Pons (tissue), 1 donor: ENCODE measurements around the gene HLA-F.

Source experiments
- DNase-seq: peaks from one replicate; pipeline ENCODE4 v3.0.0-alpha.2; 2016; ENCODE audit warnings: low spot score

The HLA-F gene

DNA sequence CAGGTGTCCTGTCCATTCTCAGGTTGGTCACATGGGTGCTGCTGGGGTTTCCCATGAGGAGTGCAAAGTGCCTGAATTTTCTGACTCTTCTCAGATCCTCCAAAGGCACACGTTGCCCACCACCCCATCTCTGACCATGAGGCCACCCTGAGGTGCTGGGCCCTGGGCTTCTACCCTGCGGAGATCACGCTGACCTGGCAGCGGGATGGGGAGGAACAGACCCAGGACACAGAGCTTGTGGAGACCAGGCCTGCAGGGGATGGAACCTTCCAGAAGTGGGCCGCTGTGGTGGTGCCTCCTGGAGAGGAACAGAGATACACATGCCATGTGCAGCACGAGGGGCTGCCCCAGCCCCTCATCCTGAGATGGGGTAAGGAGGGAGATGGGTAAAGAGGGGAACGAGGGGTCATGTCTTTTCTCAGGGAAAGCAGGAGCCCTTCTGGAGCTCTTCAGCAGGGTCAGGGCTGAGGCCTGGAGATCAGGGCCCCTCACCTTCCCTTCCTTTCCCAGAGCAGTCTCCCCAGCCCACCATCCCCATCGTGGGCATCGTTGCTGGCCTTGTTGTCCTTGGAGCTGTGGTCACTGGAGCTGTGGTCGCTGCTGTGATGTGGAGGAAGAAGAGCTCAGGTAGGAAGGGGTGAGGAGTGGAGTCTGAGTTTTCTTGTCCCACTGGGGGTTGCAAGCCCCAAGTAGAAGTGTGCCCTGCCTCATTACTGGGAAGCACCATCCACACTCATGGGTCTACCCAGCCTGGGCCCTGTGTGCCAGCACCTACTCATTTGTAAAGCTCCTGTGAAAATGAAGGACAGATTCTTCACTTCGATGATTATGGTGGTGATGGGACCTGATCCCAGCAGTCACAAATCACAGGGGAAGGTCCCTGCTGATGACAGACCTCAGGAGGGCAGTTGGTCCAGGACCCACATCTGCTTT is 2.0 kb downstream of the HLA-F start:
- DNase-seq: no peak

DNA sequence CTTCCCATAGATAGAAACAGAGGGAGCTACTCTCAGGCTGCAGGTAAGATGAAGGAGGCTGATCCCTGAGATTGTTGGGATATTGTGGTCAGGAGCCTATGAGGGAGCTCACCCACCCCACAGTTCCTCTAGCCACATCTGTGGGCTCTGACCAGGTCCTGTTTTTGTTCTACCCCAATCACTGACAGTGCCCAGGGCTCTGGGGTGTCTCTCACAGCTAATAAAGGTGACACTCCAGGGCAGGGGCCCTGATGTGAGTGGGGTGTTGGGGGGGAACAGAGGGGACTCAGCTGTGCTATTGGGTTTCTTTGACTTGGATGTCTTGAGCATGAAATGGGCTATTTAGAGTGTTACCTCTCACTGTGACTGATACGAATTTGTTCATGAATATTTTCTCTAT is 2.8 kb downstream of the HLA-F start:
- no peak for DNase-seq

DNA sequence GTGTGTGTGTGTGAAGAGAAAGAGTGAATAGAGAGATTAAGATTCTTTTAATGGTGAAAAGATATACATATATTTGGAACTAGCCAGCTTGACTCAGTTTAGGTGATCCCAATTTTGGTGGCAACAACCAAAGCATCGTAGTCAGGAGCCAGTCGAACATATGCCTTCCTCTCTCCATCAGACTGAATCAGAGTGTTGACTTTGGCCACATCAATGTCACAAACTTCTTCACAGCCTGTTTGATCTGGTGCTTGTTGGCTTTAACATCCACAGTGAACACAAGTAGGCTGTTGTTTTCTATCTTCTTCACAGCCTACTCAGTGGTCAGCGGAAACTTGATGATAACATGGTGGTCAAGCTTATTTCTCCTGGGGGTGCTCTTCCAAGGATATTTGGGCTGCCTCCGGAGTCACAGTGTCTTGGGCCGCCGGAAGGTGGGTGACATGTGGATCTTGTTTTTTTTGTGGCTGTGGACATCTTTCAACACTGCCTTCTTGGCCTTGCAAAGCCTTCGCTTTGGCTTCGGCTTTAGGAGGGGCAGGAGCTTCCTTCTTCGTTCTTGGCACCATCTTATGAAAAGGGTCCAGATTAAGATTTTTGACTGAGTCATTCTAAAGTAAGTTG is 3.4 kb downstream of the HLA-F start:
- DNase-seq: no peak

DNA sequence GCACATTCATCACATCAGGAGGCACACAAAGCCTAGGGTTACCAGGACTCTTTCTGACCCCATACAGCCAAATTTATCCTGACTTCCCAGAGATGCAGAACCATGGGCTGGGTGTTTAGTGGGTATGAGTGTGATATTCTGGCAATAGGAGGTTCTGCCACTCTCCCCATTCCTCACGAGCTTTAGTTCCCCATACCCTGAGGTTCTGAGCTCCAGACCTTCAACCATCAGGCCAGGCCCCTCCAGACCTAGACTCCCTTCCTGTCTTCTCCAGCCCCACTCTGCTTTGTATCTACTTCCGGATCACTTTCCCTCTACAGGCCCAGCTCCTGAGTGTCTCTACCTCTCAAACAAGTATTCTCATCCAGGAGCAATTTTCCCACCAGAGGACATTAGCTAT is 4.4 kb downstream of the HLA-F start:
- DNase-seq: no peak

DNA sequence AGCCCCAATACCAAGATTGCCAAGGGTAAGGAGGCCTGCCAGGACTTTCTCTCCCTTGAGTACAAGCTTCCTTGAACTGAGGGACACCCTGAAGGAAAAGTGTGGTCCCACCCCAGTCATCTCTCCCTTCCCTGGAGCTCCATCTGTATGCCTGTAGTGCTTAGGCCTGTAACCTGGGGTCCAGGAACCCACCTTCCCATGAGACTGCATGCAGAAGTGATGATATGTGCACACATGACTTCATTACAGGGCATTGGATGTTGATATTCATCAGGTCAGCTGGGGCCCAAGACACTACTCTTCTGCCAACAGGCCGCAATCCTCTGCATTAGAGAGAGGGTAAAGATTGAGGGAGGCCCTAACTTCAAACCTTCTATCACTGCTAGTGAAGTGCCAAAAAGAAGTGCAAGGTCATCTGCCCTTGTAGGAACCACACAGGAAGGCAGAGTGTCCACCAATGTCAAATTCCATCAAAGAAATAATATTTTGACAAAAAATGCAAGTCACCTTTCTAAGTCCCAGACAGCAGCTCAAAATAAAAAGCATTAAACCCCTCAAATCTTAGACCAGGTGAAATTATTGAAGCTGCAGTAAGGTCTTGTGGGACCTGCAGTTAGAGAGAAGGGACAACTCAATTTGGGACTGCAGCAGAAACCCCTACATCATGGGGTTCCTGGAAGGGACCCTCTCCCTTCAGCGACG is 5.1 kb downstream of the HLA-F start:
- no peak for DNase-seq

DNA sequence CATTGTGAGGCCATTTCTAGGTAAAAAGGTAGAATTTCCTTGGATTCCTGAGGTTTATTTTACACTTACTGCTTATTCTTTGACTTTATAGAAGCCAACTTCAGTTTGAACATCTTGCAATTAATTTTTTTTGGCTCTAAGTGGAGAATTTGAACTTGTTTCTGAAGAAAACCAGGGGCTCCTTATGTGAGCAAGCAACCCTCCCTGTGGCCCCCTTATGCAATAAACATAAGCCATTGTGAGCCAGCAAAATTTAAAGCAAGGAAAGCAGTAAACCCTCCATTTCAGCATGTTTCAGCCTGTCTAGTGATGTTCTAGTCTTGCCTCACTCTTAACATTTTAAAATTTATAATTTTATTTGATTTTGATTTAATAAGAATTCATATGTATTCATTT is 5.6 kb downstream of the HLA-F start:
- no peak for DNase-seq

DNA sequence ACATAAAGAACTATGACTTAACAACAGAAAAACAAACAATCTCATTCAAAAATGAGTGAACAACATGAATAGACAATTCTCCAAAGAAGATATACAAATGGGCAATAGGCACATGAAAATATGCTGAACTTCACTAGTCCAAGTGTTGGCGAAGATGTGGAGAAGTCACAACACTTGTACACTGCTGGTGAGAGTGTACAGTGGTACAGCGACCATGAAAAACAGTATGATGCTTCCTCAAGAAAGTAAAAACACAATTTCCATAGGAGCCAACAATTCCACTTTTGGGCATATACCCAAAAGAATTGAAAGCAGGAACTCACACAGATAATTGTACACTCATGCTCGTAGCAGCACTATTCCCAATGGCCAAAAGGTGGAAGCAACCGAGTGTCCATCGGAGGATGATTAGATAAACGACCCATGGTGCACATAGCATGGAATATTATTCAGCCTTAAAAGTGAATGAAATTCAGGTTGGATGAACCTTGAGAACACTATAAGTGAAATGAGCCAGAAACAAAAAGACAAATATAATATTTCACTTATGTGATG is 6.6 kb downstream of the HLA-F start:
- DNase-seq: no peak

DNA sequence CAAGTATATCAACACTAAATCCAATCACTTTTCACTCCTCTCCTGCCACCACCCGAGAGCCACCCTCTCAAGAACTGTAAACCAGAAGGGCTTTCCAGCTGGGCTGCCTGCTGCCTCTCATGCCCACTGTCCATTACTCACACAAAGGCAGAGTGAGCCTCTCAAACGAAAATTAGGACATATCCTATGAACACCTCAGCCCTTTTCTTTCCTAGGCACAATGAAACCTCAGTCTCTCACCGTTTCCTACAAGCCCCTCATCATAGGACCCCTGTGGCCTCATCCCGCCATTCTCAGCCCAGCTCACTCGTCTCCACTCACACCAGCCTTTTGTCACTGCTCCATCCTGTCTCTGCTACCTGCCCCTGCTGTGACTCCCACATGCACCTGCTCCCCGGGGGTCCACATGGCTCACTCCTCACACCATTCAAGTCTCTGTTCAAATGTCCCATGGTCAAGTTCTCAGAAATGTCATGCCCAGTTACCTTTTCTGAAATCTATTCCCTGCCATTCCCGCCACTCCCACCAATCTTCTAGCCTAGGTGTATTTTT is 7.4 kb downstream of the HLA-F start:
- DNase-seq: no peak

DNA sequence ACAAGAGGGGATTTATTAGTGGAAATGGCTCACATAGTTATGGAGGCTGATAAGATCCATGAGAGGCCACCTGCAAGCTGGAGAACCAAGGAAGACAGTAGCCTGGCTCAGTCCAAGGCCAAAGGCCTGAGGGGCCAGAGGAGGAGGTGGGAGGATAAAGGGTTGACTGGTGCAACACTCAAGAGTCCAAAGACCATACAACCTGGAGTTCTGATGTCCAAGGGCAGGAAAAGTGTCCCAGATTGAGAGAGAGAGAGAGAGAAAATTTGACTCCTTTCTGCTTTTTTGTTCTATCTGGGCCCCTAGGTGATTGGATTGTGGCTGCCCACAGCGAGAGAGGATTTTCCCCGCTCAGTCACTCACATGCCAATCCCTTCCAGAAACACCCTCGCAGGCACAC is 8.0 kb downstream of the HLA-F start:
- DNase-seq: no peak

DNA sequence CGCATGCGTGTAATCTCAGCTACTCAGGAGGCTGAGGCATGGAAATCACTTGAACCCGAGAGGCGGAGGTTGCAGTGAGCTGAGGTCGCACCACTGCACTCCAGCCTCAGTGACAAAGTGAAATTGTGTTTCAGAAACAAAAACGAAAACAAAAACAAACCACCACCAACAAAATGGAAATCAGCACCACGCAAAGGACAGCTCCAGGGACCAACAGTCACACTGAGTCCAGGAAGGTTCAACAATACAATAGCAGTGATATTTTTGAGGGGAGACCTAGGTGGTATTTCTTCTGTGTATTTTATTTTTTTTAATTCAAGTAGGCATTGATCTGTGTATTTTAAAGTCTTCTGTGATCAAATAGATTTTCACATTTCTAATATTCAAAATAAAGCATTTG is 9.8 kb downstream of the HLA-F start:
- DNase-seq: no peak

DNA sequence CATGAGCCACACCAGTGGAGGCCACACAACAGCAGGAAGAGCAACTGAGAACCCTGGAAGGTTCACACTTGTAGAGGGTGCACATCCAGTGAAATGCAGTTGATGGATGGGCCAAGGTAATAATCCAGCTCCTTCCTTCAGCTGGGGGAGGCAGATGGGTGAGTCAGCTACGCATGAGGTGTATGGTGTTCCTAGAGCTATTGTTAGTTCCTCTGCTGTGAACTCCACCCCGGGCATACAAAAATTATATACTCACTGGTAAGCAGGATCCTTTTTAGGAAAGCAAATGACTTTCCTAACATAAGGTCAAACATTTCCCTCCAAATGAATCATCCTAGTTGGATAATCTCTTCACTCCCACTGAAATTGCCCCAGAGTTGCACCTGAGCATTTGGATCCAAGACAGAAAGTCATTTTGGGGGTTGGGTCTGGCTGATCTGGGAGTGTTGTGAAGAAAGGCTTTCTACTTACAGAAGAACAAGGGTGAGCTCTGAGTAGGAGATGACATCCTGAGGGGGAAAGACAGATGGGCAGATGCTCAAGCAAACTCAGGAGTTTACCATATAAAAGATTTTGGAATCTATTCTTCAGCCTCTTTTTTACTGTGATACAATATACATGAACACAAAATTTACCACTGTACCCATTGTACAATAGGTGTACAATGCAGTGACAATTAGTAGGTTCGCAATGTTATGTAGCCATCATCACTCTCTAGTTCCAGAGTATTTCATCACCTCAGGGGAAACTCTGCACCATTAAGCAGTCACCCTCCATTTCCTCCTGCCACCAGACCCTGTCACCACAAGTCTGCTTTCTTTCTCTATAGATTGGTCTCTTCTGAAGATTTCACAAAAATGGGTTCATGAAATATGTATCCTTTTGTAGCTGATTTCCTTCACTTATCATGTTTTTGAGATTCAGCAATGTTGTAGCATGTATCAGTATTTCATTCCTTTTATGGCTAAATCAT is 11.1 kb downstream of the HLA-F start:
- no peak for DNase-seq

DNA sequence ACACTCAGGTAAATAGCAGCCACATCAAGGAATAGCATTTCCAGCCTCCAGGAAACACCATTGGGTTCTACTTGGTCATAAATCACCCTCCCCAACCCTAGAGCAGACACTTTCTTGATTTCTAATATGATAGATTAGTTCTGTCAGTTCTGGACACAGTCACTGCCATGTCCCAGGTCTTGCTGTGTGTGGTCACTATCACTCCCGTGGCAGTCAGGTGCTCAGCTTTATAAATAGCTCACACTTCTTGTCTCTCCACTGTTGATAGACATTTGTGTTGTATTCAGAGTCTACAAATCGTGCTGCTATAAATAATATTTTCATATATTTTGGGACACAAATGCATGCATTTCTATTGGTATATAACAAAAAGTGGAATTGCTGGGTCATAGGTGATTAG is 13.3 kb downstream of the HLA-F start:
- no peak for DNase-seq

DNA sequence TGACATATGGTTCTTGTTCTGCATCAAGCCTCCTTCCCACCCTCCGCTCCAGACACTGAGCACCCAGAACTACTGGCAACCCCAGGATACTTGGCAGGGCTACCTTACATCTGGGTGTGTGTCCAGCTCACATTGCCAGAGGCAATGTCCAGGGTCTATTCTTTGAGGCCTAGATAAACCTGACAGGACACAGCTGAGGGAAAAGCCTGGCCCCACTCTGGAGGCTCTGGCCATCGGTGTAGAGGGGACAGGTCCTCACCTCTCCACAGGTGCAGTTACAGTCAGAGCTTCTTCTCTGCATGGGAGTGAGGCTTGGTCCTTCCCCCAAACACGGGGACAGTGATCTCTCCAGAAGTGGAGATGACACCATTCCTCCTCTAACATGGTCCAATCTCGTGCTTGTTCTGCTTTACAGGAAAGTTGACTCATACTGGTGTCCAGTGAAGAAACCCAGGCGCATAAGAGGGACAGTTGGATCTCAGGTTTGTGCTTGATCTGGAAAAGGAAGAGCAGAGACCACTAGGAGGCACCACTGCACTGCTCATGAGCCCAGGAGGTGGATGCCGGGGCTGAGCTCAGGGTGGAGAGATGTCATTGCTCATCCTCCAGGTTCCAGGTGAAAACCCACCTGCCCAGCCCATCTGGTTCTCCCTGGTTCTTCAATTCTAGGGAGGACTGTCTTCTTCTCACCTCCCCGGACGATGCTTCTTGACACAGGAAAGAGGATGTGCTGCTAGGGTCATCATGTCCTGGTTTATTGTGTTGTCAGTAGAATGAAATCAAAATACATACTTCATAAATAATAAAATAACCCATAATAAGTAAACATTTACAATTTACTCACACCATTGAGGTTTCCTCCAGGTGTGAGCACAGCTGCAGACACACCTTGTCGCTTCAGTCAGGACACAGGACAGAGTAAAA is 14.7 kb downstream of the HLA-F start:
- peak; percentile 67 for DNase-seq

DNA sequence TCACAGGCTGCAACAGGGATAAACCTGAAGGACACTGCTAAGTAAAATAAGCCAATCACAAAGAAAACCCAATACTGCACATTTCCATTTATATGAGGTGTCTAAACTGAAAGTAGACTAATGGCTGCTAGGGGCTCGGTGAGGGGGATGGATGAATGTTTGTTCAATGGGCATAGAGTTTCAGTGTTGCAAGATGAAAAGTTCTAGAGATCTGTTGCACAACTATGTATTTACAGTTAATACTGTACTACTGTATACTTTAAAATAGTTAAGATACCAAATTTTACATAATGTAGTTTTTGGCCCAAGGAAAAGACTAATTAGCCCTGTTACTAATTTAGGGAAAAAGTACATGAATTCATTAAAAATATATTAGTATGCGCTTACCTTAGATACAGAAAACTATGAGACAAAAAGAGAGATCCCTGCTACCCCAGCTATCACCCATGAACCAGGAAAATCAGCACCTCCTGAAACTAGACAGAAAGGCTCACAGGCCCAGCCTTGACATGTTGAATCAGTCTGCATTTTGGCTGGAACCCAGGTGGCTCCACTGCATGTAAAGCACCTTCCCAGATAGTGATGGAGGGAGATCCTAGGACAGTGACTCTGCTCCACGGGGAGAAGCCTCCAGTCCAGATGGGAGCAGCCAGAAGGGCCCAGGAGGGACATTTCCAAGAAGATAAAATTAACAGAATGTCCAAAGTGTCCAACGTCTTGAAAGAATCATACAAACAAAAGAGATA is 16.1 kb downstream of the HLA-F start:
- no peak for DNase-seq

DNA sequence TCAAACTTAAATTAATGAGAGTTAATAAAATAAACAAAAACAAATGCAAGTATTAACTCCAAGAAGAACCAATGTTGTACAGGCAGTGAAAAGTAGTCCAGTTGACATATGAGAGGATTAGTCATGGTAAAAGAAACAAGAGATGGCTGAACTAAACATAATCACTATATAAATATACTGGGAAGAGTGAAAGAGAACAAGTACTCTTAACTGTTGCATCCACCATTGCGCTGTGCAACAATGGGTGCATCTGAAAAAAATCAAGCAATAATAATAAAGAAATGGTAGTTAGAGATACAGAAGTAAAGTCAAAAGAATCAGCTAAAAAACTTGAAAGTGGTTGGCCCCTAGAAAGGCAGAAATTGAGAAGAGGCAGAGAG is 16.6 kb downstream of the HLA-F start:
- DNase-seq: no peak

DNA sequence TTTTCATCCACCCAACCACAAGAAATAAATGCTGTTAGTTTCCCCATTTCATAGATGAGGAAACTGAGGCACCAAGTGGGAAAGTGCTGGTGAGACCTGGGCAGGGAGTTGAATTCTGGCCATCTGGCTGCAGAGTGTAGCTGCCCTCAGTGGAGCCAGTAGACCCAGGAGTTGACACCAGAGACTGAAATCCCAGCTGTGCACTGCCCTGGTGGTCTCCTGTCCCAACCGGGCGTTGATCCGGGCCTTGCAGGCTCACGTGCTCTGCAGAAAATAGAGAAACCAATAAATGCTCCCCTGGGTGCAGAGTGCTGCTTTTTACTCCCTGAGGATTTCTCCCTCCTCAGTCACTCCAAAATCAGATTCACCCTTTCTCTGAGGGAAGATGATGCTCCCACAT is 18.4 kb downstream of the HLA-F start:
- DNase-seq: no peak

DNA sequence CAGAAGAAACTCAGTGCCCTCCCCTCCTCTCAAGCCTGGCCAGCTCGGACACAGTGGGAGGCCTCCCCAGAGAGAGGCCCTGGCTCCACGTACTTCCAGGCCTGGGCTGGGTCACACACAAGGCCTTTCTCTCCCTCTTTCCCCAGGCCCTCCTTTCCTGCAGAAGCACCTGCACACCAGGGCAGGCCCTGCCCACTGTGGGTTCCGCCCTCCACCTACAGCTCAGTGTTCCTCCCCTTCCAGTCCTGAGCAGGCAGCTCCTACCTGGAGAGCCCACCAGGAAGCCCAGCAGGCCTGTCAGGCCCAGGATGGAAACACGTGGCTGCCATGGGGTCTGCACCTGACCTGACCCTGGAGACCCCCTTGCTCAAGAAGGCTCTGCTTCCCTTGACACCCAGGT is 18.9 kb downstream of the HLA-F start:
- DNase-seq: no peak

DNA sequence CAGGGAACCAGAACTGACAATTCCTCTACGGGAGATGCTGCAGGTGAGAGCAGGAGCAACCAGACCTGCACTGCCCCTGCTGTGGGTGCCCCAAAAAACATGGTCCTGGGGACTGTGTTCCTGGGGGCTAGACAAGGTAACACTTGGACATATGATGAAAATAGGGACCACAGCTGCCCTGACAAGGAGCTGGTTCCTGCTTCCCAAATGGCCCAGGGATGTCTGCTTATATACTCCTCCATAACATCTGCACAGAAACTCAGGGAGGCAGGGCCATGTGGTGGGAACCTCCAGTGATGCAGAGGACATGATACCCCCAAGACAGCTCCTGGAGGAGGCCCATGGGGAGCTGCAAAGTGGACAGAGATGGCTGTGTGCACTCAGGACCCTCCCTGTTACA is 19.8 kb downstream of the HLA-F start:
- no peak for DNase-seq

DNA sequence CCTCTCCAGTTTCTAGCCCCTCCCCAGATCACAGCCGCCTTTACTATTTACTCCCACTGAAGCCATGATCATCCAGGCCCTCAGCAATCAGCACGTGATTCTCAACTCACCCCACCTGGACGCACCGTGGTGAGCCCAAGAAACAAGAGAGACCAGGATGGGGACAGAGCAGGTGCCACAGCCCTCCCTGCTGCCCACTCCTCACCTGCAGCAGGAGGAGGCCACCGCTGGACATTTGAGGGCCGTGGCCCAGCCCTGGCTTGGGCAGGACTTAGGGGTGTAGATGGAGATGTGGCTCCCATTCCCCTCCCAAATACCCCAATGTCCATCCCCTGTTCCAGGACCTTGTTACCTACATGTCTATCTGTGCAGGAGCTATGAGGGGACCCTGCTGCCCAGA is 20.3 kb downstream of the HLA-F start:
- no peak for DNase-seq
